ENCODE data around the gene LNPEP.

Gene LNPEP

GRCh38 chr5:96963267-96963666 lies 27.4 kb downstream of the LNPEP start:
- no peak for FAIRE-seq

GRCh38 chr5:96966801-96967200 lies 30.9 kb downstream of the LNPEP start:
- no peak for FAIRE-seq

DNA sequence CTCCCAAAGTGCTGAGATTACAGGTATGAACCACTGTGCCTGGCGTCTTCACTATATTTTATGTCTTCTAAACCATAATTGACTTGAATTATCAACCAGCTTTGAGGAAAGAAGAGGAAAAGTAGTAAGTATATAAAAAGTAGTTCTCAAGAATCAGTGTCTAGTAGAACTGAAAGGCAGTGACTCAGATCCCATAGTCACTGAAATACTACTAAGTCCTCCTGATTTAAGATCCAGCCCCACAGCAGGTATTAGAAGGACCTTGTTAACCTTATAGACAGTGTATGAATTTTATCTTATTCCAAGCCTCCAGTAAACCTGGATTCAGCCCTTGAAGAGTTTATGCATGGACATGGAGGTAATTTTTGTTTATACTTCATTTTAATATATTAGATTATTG lies 31.5 kb downstream of the LNPEP start:
- no peak for FAIRE-seq

DNA sequence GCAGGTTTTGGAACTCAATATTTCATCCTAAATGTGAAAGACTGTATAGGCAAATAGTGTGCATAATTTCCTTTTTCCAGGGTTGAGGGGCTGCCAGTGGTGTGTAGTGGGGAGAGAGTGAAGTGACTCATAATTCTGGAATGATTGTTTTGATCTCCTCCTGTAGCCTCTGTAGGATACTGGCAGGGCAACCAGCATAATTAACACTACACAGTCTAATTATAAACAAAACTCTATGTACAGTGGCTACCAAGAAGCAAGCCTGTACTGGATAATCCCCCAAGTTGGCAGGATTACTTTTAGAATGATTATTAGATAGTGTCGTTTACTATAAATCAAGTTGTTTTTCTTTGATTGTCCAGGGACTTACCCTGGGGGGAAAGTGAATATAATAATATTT lies 32.2 kb downstream of the LNPEP start:
- no peak for FAIRE-seq

GRCh38 chr5:96968614-96969013 lies 32.7 kb downstream of the LNPEP start:
- no peak for FAIRE-seq

GRCh38 chr5:96969366-96969765 lies 33.5 kb downstream of the LNPEP start:
- FAIRE-seq: no peak

GRCh38 chr5:96972599-96973334 lies 36.9 kb downstream of the LNPEP start:
- no peak for FAIRE-seq

DNA sequence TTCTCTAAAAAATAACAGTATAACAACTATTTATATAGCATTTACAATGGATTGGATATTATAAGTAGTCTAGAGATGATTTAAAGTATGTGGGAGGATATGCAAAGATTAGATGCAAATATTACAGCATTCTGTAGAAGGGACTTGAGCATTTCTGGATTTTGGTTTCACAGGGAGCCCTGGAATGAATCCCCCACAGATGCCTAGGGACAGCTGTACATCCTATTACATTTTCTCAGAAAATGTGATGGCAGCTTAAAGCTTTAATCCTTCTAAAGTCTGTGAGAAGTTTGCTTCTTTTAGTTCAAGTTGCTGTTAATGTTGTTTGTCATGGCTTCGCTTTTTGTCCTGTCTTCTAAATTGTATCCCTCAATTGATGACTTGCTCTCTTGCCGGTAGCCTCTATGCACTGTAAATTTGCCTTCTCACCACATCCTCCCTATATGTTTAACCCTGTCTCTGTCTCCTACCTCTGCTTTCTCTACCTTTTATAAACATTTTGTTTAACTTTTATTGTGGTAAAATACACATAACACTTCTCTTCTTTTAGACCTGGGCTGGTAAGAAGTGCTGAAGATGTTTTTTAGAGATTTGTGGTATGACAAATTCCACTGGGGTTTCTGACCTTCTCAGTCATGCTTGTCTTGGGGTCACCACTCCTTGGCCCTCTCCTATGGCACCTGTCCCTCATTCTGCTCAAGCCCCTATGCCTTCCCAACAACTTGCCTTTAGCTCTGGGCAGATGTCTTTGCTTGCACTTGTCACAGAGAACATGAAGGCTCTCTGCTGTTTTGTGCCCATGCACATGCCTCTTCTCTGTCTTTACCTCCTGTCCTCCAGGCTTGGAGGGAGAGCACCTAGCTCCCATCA lies 37.9 kb downstream of the LNPEP start:
- FAIRE-seq: no peak

GRCh38 chr5:96975656-96976055 lies 39.8 kb downstream of the LNPEP start:
- FAIRE-seq: no peak

DNA sequence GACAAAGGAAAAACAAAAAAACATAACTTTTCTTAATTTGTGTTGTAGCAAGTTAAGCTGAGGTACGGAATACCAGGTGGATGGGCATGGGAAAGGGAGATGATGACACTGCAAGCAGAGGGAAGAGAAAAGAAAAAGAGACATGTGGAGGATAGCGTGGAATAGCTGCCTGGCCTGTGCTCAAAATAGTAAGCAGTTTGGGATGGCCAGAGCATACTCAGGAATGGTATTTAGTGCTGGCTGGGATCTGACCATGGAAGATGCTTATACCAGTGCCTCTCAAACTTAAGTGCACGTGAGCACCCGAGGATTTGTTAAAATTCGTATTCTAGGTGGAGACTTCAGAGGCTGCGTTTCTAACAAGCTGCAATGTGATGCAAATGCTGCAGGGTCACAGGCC lies 41.3 kb downstream of the LNPEP start:
- no peak for FAIRE-seq

DNA sequence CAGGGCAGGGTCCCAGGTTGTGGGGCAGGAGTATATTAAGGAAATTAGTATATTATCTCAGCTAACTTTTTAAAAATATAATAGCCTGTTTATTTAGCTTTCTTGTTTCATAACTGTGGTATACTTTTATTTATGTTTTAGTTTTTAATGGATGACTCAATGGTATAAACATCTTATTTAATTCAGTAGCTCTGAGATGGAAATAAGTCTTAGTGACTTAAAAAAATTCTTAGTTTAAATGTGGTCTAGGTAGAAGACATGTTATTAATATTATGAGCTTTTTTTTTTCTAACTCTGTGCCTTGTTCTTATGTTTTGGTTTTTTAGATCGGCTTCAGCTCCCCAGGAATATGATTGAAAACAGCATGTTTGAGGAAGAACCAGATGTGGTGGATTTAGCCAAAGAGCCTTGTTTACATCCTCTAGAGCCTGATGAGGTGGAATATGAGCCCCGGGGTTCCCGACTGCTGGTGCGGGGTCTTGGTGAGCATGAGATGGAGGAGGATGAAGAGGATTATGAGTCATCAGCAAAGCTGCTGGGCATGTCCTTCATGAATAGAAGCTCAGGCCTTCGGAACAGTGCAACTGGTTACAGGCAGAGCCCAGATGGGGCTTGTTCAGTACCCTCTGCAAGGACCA lies 43.1 kb downstream of the LNPEP start:
- peak; percentile 26 for FAIRE-seq

GRCh38 chr5:96984506-96985192 lies 48.8 kb downstream of the LNPEP start:
- no peak for FAIRE-seq

GRCh38 chr5:96986450-96986849 lies 50.6 kb downstream of the LNPEP start:
- FAIRE-seq: no peak

DNA sequence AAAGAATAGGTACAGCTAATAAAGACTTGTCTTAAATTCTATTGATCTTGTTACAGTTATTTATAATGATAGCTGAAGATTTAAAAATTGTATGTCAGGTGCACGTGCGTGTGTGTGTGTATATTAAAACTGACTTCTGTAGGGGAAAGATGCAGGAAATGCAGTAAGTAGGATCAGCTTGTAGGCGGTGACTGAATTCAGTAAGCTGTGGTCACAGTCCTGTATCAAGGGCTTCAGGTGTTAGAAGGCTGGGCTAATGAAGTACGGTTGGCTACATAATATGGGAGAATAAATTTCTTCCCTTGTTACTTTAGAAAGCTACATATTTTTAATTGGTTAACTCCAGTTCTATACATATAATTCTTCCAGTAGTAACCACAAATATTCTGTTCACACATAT lies 54.2 kb downstream of the LNPEP start:
- FAIRE-seq: no peak

DNA sequence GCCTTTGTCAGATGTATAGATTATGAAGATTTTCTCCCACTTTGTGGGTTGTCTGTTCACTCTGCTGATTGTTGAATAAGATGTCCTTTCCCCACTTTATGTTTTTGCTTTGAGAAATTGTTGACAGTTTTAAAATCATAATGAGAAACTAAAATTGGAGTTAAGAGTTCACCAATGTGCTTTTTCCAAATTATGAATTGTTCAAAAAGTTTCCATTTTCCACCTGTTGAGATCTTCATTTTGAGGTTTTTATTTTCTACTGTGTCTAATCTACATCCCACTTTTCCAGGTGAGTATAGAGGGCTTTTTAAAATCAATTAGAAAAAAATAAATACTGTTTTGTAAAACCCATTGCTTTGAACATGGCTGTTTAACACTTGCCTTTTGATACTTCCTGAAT lies 55.8 kb downstream of the LNPEP start:
- no peak for FAIRE-seq

DNA sequence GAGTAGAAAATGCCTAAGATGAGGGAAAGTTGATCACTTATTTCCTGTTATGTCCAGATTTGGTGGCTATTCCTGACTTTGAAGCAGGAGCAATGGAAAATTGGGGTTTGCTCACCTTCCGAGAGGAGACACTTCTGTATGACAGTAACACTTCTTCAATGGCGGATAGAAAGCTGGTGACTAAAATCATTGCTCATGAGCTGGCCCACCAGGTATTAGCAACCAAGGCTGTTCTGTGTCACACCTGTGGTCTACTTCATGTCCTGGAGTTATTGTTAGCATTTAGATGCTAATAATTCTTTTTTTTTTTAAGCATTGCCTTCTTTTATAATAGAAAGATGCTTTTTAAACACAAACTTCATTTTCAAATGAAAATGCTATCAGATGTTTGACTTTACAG lies 57.9 kb downstream of the LNPEP start:
- FAIRE-seq: no peak

GRCh38 chr5:96994493-96994892 lies 58.6 kb downstream of the LNPEP start:
- no peak for FAIRE-seq

DNA sequence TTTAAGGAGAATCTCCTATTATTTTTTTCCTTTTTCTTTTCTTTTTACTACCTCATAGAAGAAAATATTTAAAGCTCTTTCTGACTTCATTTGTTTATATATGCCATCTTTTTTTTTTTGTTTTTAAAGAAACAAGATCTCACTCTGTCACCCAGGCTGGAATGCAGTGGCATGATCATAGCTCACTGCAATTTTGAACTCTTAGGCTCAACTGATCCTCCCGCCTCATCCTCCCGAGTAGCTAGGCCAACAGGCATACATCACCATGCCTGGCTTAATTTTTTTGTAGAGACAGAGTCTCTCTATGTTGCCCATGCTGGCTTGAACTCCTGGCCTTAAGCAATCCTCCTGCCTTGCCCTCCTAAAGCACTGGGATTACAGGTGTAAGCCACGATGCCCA lies 59.5 kb downstream of the LNPEP start:
- no peak for FAIRE-seq

DNA sequence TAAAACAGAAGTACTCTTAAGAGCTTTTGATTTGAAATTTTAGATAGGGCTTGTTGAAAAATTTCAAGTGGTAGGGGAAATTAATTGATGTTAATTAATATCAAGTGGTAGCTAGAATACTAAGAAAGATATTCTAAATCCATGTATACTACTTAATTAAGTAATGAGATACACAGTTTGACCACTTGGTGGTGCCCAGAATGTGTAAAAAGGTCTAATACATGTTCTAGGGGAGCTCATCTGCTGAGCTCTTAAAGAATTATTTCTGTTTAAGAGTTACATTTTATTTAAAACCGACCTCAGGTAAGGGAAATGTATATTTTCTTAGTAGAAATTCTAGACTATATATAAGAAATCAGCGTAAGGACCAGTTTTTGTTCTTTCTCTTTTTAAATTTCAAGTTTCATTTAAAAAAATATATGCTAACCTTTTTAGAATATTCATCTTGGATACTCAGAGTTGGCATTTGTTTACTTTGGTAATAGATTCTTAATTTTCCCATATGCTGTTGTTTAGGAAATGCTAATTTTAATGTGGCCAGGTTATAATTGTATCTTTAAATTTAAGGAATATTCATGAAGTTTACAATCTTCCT lies 61.5 kb downstream of the LNPEP start:
- FAIRE-seq: peak; percentile 72

DNA sequence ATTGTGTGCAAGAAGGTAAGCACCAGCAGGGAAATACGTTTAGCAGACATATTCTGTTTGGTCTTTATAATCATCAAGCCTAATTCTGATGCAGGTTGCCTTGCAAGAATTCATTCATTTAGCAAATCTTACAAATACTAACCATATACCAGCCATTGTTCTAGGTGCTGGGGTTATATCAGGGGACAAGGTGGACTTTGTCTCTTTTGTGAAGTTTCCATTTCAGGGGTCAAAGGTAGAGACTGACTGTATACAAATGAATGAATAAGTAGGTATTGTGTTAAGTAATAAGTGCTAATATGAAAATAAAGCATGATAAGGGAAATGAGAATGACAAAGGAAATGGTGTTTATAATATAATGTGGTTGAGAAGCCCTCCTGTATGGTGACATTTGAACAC lies 64.0 kb downstream of the LNPEP start:
- FAIRE-seq: no peak

GRCh38 chr5:97000391-97000790 lies 64.5 kb downstream of the LNPEP start:
- FAIRE-seq: no peak

- FAIRE-seq: no peak
Observed at GRCh38 chr5:97002983-97003382, 67.1 kb downstream of the LNPEP start.
